Gastroesophageal sphincter (tissue), 4 donors: ENCODE measurements around the gene TBC1D1. TPM values are rescaled to one million over a fixed set of nuclear protein-coding genes. Genes with fewer than 3 reads are reported as not detected.

Experiments
- ATAC-seq: fragments of 150-250 bp; one replicate; pipeline ENCODE4 v1.9.1; 2016; ENCODE audit warnings: mild to moderate bottlenecking, moderate library complexity
- H3K27ac ChIP-seq, 4 donors: fragments of 200-600 bp; sonication (generic) in 3 of 4; 1 replicate in 3 of 4; 2 replicates in 1 of 4; pipeline ENCODE4 v1.5.1; 2016 to 2019
- H3K27me3 ChIP-seq: fragments of 200-600 bp; sonication (generic); one replicate; pipeline ENCODE4 v1.5.1; 2019
- H3K36me3 ChIP-seq, 2 donors: fragments of 200-600 bp; sonication (generic); one replicate each; pipeline ENCODE4 v1.5.1; 2019; ENCODE audit warnings: control low read depth in 1 of 2
- H3K4me1 ChIP-seq, 3 donors: fragments of 200-600 bp; sonication (generic); 1 replicate in 2 of 3; 2 replicates in 1 of 3; pipeline ENCODE4 v1.5.1; 2016 to 2019; ENCODE audit warnings: control low read depth in 2 of 3
- H3K4me3 ChIP-seq, 2 donors: fragments of 200-600 bp; sonication (generic); one replicate each; pipeline ENCODE4 v1.5.1; 2019; ENCODE audit warnings: mild to moderate bottlenecking in 1 of 2, moderate library complexity in 1 of 2
- H3K9me3 ChIP-seq, 3 donors: fragments of 200-600 bp; sonication (generic); one replicate each; pipeline ENCODE4 v1.5.1; 2017 to 2019; ENCODE audit warnings: control low read depth in 2 of 3
- CTCF ChIP-seq, 4 experiments: fragments of 200-600 bp in 2 of 4; fragments of 450-650 bp in 2 of 4; sonication (generic) in 1 of 4; IDR thresholded peaks; one replicate each; pipeline ENCODE4 v1.5.1; 2017 to 2019; ENCODE audit warnings: antibody characterized with exemption in 4 of 4, mild to moderate bottlenecking in 2 of 4, moderate library complexity in 2 of 4
- EP300 ChIP-seq: sonication (generic); formaldehyde crosslinking; IDR thresholded peaks from one replicate; pipeline ENCODE4 v1.6.1; 2017; ENCODE audit warnings: antibody characterized with exemption, mild to moderate bottlenecking
- POLR2A ChIP-seq, 2 donors: fragments of 450-650 bp; IDR thresholded peaks; one replicate each; pipeline ENCODE4 v1.6.1; 2017; ENCODE audit warnings: antibody characterized with exemption in 2 of 2, mild to moderate bottlenecking in 2 of 2, moderate library complexity in 1 of 2
- POLR2AphosphoS5 ChIP-seq: sonication (generic); formaldehyde crosslinking; IDR thresholded peaks from one replicate; pipeline ENCODE4 v1.6.1; 2017; ENCODE audit warnings: antibody characterized with exemption
- WGBS, 2 donors: methylation state at CpG; one replicate each; pipeline ENCODE4 v1.1.5; 2018; ENCODE audit warnings: low coverage in 1 of 2; 5-methylcytosine and 5-hydroxymethylcytosine counted together
- total RNA-seq, 4 donors: library from RNA; depleted of rRNA; stranded (reverse); fragments of >200 nt; gene quantifications; one replicate each; pipeline ENCODE4 v1.1.0, GENCODE V29; 2016

The TBC1D1 gene
- total RNA-seq, 4 donors from 2014 or later = 190 to 279 (median 241) TPM

- Histone ChIP-seq H3K4me1 (no peaks in the 10 kb centered on the region), H3K4me3 (no peak overlapping the region), H3K36me3 (peaks cover 3 to 85% of the 10 kb centered on the region in 2 donors), H3K27ac (no peak overlapping the region), H3K27me3 (no peaks in the 10 kb centered on the region), H3K9me3 (no peaks in the 10 kb centered on the region)
- TF ChIP-seq EP300 (no peak), CTCF (IDR thresholded peaks at IDR 0.05) (no peak), POLR2A (IDR thresholded peaks at IDR 0.05) (no peak), POLR2AphosphoS5 (no peak)
- no peak for ATAC-seq
- 73% methylated on average over 2 of the region's 2 CpGs; no CpG with 5 or more reads in 1 of the 2 donors for WGBS, 2 donors
Measured at GRCh38 chr4:37852376-37852775, 38.5 kb upstream of the TBC1D1 start.

GRCh38 chr4:37858112-37858511 is 32.8 kb upstream of the TBC1D1 start:
- WGBS, 2 donors = 88 to 98% methylated on average over 4 of the region's 4 CpGs
- Histone ChIP-seq H3K4me3 (no peak overlapping the region), H3K27me3 (no peaks in the 10 kb centered on the region), H3K36me3 (peaks cover 0 to 64% of the 10 kb centered on the region in 2 donors), H3K9me3 (no peaks in the 10 kb centered on the region), H3K27ac (no peak overlapping the region), H3K4me1 (peaks cover 0 to 15% (median 2%) of the 10 kb centered on the region in 3 donors)
- no peak for TF ChIP-seq POLR2AphosphoS5
- TF ChIP-seq POLR2A (IDR thresholded peaks at IDR 0.05) = no peak
- no peak for TF ChIP-seq EP300
- no peak for TF ChIP-seq CTCF (IDR thresholded peaks at IDR 0.05)
- no peak for ATAC-seq

GRCh38 chr4:37858872-37859271 is 32.0 kb upstream of the TBC1D1 start:
- Histone ChIP-seq H3K27me3 (no peaks in the 10 kb centered on the region), H3K27ac (no peak overlapping the region), H3K9me3 (no peaks in the 10 kb centered on the region), H3K36me3 (peaks cover 0 to 64% of the 10 kb centered on the region in 2 donors), H3K4me1 (peaks cover 0 to 15% (median 2%) of the 10 kb centered on the region in 3 donors), H3K4me3 (no peak overlapping the region)
- TF ChIP-seq POLR2AphosphoS5 = no peak
- TF ChIP-seq EP300 = no peak
- TF ChIP-seq POLR2A (IDR thresholded peaks at IDR 0.05) = no peak
- TF ChIP-seq CTCF (IDR thresholded peaks at IDR 0.05) = no peak
- ATAC-seq = no peak

GRCh38 chr4:37860266-37860665 is 30.6 kb upstream of the TBC1D1 start:
- Histone ChIP-seq H3K9me3 (no peaks in the 10 kb centered on the region), H3K27ac (peak overlapping the region in 1 of 4 donors; percentile 38), H3K27me3 (no peaks in the 10 kb centered on the region), H3K4me3 (no peak overlapping the region), H3K36me3 (peaks cover 0 to 54% of the 10 kb centered on the region in 2 donors), H3K4me1 (peaks cover 0 to 24% (median 7%) of the 10 kb centered on the region in 3 donors)
- 95 to 100% methylated on average over 1 of the region's 1 CpG for WGBS, 2 donors
- ATAC-seq = no peak
- TF ChIP-seq CTCF (IDR thresholded peaks at IDR 0.05) (no peak), POLR2A (IDR thresholded peaks at IDR 0.05) (no peak), POLR2AphosphoS5 (no peak), EP300 (no peak)

- Histone ChIP-seq H3K9me3 (no peaks in the 10 kb centered on the region), H3K4me1 (peaks cover 0 to 35% (median 8%) of the 10 kb centered on the region in 3 donors), H3K4me3 (no peak overlapping the region), H3K36me3 (peaks cover 0 to 29% of the 10 kb centered on the region in 2 donors), H3K27me3 (no peaks in the 10 kb centered on the region), H3K27ac (no peak overlapping the region)
- WGBS, 2 donors = 86 to 88% methylated on average over 1 to 4 of the region's 4 CpGs
- no peak for TF ChIP-seq EP300
- TF ChIP-seq POLR2A (IDR thresholded peaks at IDR 0.05) = no peak
- no peak for TF ChIP-seq POLR2AphosphoS5
- TF ChIP-seq CTCF (IDR thresholded peaks at IDR 0.05) = no peak
- ATAC-seq = no peak
Measured at GRCh38 chr4:37862961-37863360, 27.9 kb upstream of the TBC1D1 start.
